ENCODE measurements around the gene PAM16. TPM values are rescaled to one million over a fixed set of nuclear protein-coding genes. Genes with fewer than 3 reads are reported as not detected.

Gene PAM16
- total and polyA plus RNA-seq, 9 of the 15 experiments (the other 6 are each of a cell fraction or from before 2014, with no cell fraction given) = 38.7 to 273 (median 79.3) TPM

DNA sequence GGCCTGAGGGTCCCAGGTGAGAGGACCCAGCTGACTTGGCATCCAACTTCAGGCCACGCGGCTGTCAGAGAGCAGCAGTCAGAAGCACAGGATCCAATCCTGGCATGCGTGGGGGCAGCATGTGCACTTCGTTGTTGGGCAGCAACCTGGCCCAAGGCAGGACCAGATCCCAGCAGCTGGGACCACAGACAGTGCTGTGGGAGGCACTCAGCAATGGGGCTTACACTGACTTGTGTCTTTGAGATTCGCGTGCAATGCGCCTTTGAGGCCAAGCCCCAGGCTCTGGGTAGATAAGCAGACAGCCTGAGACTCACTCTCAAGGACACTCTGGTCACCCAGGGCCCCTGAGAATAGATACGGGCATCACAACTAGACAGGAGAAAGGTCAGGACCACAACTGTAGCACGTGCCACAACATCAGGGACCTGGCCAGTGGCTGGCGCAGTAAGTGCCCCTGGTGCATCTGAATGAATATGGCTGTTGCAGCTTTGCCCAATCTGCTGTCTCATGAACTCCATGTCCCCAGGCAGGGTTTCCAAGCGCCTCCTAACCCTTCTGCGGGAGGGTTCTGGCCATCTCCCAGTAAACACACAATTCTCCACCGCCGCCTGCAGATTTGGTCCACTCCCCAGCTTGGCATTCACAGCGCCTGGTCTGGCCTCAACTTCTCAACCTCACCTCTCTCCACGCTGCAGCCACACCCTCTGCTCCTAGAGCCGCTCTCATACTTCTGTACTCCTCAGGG lies 3.2 kb downstream of the PAM16 start (continued):
- TF ChIP-seq, protein P1, sequence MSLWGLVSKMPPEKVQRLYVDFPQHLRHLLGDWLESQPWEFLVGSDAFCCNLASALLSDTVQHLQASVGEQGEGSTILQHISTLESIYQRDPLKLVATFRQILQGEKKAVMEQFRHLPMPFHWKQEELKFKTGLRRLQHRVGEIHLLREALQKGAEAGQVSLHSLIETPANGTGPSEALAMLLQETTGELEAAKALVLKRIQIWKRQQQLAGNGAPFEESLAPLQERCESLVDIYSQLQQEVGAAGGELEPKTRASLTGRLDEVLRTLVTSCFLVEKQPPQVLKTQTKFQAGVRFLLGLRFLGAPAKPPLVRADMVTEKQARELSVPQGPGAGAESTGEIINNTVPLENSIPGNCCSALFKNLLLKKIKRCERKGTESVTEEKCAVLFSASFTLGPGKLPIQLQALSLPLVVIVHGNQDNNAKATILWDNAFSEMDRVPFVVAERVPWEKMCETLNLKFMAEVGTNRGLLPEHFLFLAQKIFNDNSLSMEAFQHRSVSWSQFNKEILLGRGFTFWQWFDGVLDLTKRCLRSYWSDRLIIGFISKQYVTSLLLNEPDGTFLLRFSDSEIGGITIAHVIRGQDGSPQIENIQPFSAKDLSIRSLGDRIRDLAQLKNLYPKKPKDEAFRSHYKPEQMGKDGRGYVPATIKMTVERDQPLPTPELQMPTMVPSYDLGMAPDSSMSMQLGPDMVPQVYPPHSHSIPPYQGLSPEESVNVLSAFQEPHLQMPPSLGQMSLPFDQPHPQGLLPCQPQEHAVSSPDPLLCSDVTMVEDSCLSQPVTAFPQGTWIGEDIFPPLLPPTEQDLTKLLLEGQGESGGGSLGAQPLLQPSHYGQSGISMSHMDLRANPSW (CRISPR knock-in tag; IDR thresholded peaks at IDR 0.05) = no peak
- no peak for TF ChIP-seq NBN (IDR thresholded peaks at IDR 0.05; ENCODE audit: low read depth)
- no peak for TF ChIP-seq ZNF76 (CRISPR knock-in tag; IDR thresholded peaks at IDR 0.05; ENCODE audit: borderline replicate concordance)
- TF ChIP-seq, protein P2, sequence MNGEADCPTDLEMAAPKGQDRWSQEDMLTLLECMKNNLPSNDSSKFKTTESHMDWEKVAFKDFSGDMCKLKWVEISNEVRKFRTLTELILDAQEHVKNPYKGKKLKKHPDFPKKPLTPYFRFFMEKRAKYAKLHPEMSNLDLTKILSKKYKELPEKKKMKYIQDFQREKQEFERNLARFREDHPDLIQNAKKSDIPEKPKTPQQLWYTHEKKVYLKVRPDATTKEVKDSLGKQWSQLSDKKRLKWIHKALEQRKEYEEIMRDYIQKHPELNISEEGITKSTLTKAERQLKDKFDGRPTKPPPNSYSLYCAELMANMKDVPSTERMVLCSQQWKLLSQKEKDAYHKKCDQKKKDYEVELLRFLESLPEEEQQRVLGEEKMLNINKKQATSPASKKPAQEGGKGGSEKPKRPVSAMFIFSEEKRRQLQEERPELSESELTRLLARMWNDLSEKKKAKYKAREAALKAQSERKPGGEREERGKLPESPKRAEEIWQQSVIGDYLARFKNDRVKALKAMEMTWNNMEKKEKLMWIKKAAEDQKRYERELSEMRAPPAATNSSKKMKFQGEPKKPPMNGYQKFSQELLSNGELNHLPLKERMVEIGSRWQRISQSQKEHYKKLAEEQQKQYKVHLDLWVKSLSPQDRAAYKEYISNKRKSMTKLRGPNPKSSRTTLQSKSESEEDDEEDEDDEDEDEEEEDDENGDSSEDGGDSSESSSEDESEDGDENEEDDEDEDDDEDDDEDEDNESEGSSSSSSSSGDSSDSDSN (IDR thresholded peaks at IDR 0.05; ENCODE audit: borderline replicate concordance in 1 of 2, low read depth in 2 of 2, low read length in 2 of 2) = 0 out of 4 replicates have a peak, but pooled peaks of 1 of the 2 experiments have one; percentile 49
- TF ChIP-seq, protein P3, sequence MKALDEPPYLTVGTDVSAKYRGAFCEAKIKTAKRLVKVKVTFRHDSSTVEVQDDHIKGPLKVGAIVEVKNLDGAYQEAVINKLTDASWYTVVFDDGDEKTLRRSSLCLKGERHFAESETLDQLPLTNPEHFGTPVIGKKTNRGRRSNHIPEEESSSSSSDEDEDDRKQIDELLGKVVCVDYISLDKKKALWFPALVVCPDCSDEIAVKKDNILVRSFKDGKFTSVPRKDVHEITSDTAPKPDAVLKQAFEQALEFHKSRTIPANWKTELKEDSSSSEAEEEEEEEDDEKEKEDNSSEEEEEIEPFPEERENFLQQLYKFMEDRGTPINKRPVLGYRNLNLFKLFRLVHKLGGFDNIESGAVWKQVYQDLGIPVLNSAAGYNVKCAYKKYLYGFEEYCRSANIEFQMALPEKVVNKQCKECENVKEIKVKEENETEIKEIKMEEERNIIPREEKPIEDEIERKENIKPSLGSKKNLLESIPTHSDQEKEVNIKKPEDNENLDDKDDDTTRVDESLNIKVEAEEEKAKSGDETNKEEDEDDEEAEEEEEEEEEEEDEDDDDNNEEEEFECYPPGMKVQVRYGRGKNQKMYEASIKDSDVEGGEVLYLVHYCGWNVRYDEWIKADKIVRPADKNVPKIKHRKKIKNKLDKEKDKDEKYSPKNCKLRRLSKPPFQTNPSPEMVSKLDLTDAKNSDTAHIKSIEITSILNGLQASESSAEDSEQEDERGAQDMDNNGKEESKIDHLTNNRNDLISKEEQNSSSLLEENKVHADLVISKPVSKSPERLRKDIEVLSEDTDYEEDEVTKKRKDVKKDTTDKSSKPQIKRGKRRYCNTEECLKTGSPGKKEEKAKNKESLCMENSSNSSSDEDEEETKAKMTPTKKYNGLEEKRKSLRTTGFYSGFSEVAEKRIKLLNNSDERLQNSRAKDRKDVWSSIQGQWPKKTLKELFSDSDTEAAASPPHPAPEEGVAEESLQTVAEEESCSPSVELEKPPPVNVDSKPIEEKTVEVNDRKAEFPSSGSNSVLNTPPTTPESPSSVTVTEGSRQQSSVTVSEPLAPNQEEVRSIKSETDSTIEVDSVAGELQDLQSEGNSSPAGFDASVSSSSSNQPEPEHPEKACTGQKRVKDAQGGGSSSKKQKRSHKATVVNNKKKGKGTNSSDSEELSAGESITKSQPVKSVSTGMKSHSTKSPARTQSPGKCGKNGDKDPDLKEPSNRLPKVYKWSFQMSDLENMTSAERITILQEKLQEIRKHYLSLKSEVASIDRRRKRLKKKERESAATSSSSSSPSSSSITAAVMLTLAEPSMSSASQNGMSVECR (CRISPR knock-in tag; IDR thresholded peaks at IDR 0.05) = no peak
- no peak for TF ChIP-seq MAZ (CRISPR knock-in tag; conservative IDR thresholded peaks at IDR 0.05 in 1 of 2, IDR thresholded peaks at IDR 0.05 in 1 of 2)
- TF ChIP-seq HSF4 (CRISPR knock-in tag; IDR thresholded peaks at IDR 0.05; ENCODE audit: borderline replicate concordance) = no peak
- 0 out of 2 replicates have a peak, but pooled peaks have one; percentile 35 for TF ChIP-seq DPF2 (IDR thresholded peaks at IDR 0.05)
- TF ChIP-seq, protein P4, sequence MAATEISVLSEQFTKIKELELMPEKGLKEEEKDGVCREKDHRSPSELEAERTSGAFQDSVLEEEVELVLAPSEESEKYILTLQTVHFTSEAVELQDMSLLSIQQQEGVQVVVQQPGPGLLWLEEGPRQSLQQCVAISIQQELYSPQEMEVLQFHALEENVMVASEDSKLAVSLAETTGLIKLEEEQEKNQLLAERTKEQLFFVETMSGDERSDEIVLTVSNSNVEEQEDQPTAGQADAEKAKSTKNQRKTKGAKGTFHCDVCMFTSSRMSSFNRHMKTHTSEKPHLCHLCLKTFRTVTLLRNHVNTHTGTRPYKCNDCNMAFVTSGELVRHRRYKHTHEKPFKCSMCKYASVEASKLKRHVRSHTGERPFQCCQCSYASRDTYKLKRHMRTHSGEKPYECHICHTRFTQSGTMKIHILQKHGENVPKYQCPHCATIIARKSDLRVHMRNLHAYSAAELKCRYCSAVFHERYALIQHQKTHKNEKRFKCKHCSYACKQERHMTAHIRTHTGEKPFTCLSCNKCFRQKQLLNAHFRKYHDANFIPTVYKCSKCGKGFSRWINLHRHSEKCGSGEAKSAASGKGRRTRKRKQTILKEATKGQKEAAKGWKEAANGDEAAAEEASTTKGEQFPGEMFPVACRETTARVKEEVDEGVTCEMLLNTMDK (IDR thresholded peaks at IDR 0.05; ENCODE audit: borderline replicate concordance, insufficient read depth, low read depth, low read length, poor library complexity, severe bottlenecking) = no peak
- TF ChIP-seq ZSCAN29 (IDR thresholded peaks at IDR 0.05) = no peak
- peak; percentile 41; the same call in 1 of the 2 replicates for TF ChIP-seq TAL1 (IDR thresholded peaks at IDR 0.05)
- no peak for TF ChIP-seq ETV5 (CRISPR knock-in tag; IDR thresholded peaks at IDR 0.05; ENCODE audit: low read depth)
- TF ChIP-seq FOXK1 (CRISPR knock-in tag; IDR thresholded peaks at IDR 0.05; ENCODE audit: borderline replicate concordance) = 0 out of 2 replicates have a peak, but pooled peaks have one; percentile 28
- TF ChIP-seq MCM2 (IDR thresholded peaks at IDR 0.05; ENCODE audit: low read depth) = no peak

Measured in K562 (cell line).